GM12878 (cell line): Measurements from ENCODE around the gene MOK.
A peak's percentile ranks its signal among the peaks of the same experiment; 100 is the strongest.

Source experiments
- CBFB ChIP-seq: IDR thresholded peaks from 2 replicates; pipeline ENCODE4 v1.6.1; 2016; ENCODE audit warnings: antibody characterized with exemption, low read depth
- CEBPB ChIP-seq, 2 experiments: fragments of 150-350 bp in 1 of 2; IDR thresholded peaks; 2 replicates each; pipeline ENCODE4 v1.6.1; 2012 to 2014; ENCODE audit warnings: low read depth in 2 of 2, low read length in 2 of 2, borderline replicate concordance in 1 of 2, inconsistent platforms in 1 of 2
- CEBPZ ChIP-seq: fragments of 150-350 bp; IDR thresholded peaks from 2 replicates; pipeline ENCODE4 v1.6.1; 2016; ENCODE audit warnings: low read depth, low read length
- CHD1 ChIP-seq: IDR thresholded peaks from 2 replicates; pipeline ENCODE4 v1.6.1; 2012; ENCODE audit warnings: low read depth, low read length, improper control_type of control experiment
- CTCF ChIP-seq, 3 experiments: IDR thresholded peaks in 2 of 3; conservative IDR thresholded peaks in 1 of 3; 2 replicates each; pipeline ENCODE4 v1.5.1; 2011; ENCODE audit warnings: low read depth in 3 of 3, low read length in 3 of 3, mild to moderate bottlenecking in 3 of 3, control low read depth in 2 of 3, moderate library complexity in 2 of 3, inconsistent platforms in 1 of 3, mixed read lengths in 1 of 3; ENCODE audit not compliant: control insufficient read depth in 2 of 3, insufficient read depth in 1 of 3; ENCODE audit errors: extremely low read depth in 1 of 3
- NR2C1 ChIP-seq: fragments of 450-650 bp; IDR thresholded peaks from 2 replicates; pipeline ENCODE4 v1.6.1; 2017; ENCODE audit warnings: antibody characterized with exemption, mild to moderate bottlenecking, moderate library complexity
- POLR2A ChIP-seq: IDR thresholded peaks from 2 replicates; pipeline ENCODE4 v1.6.1; 2011; ENCODE audit warnings: low read depth, mild to moderate bottlenecking, low read length
- RAD21 ChIP-seq: IDR thresholded peaks from 2 replicates; pipeline ENCODE4 v1.6.1; 2011; ENCODE audit warnings: mild to moderate bottlenecking, low read depth, low read length, moderate library complexity; ENCODE audit not compliant: insufficient read depth
- ZNF274 ChIP-seq: IDR thresholded peaks from one replicate; pipeline ENCODE4 v1.8.0; 2011; ENCODE audit not compliant: insufficient read length, insufficient read depth

- TF ChIP-seq CEBPB (IDR thresholded peaks at IDR 0.05; ENCODE audit: borderline replicate concordance in 1 of 2, low read depth in 2 of 2, low read length in 2 of 2), result no peak
- no peak for TF ChIP-seq NR2C1
- peak; percentile 56 to 75 (median 58); a peak in 5 of 6 replicates for TF ChIP-seq CTCF (IDR thresholded peaks at IDR 0.05 in 2 of 3, conservative IDR thresholded peaks at IDR 0.05 in 1 of 3; ENCODE audit: control insufficient read depth in 2 of 3, extremely low read depth in 1 of 3, insufficient read depth in 1 of 3, low read depth in 3 of 3, low read length in 3 of 3)
- 0 out of 2 replicates have a peak, but pooled peaks have one; percentile 20 for TF ChIP-seq RAD21
- no peak for TF ChIP-seq CBFB
- TF ChIP-seq CEBPZ, result no peak
- TF ChIP-seq POLR2A, result no peak
- TF ChIP-seq CHD1, result no peak
- no peak for TF ChIP-seq ZNF274
Observed at GRCh38 chr14:102323102-102323501, 18.1 kb upstream of the MOK start.
